ENCODE results near the gene LGALS16. TPM values are rescaled to one million over a fixed set of nuclear protein-coding genes. Genes with fewer than 3 reads are reported as not detected.

Gene LGALS16
- total and polyA plus RNA-seq, 9 donors, result not detected

DNA sequence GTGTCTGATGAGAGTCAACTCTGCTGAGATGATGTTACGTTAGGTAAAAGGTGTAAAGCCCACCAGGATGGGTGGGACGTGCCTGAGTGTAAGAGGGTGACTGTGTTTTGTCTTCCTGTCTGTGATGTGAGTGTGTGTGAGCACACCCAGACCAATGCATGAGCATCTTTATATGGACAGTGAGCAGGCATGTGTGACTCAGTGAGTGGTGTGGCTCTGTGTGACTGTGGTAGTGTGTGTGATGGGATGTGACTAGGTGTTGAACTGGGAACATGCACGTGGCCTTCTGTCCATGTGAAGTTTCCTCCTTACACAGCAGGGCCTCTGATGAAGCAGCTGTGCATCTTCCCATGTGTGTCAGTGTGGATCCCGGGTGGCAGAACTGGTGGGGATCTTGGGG, 17.8 kb upstream of the LGALS16 start:
- 49 to 56% (median 56%) methylated on average over 4 of the region's 4 CpGs for WGBS, 3 donors
- DNase-seq, result no peak
- Histone ChIP-seq H3K4me3 (no peak overlapping the region), H3K4me1 (ENCODE audit: insufficient read depth) (no peaks in the 10 kb centered on the region), H3K27me3 (no peaks in the 10 kb centered on the region), H3K9me3 (no peaks in the 10 kb centered on the region), H3K36me3 (no peaks in the 10 kb centered on the region), H3K27ac (no peak overlapping the region)
- TF ChIP-seq EP300 (IDR thresholded peaks at IDR 0.05) (no peak), POLR2A (IDR thresholded peaks at IDR 0.05) (no peak)
- TF ChIP-seq, protein P1, sequence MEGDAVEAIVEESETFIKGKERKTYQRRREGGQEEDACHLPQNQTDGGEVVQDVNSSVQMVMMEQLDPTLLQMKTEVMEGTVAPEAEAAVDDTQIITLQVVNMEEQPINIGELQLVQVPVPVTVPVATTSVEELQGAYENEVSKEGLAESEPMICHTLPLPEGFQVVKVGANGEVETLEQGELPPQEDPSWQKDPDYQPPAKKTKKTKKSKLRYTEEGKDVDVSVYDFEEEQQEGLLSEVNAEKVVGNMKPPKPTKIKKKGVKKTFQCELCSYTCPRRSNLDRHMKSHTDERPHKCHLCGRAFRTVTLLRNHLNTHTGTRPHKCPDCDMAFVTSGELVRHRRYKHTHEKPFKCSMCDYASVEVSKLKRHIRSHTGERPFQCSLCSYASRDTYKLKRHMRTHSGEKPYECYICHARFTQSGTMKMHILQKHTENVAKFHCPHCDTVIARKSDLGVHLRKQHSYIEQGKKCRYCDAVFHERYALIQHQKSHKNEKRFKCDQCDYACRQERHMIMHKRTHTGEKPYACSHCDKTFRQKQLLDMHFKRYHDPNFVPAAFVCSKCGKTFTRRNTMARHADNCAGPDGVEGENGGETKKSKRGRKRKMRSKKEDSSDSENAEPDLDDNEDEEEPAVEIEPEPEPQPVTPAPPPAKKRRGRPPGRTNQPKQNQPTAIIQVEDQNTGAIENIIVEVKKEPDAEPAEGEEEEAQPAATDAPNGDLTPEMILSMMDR (IDR thresholded peaks at IDR 0.05), result no peak
- intact Hi-C loops (cut with DNase I), result no loop called here

DNA sequence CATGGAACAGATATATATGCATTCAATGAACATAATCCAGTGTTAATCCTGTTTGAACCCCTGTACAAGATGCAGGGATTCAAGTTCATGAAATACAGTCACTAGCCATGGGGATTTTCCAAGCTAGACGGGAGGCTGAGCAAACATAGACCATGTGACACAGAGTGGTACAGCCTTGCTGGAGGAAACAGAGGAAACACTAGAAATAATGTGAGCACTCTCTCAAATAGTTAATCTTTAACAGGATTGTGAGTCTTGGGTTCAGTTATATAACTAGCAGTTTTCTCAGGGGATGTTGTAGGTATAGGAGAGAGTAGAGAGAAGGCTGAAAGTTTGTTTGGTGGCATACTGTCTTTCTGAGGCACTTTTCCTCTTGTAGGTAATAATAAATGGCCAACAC, 13.9 kb upstream of the LGALS16 start:
- no peaks in the 10 kb centered on the region for H3K9me3 ChIP-seq
- DNase-seq, result no peak
- 12 to 34% (median 32%) methylated on average over 1 of the region's 1 CpG for WGBS, 3 donors
- H3K4me1 ChIP-seq (ENCODE audit: insufficient read depth), result no peaks in the 10 kb centered on the region
- H3K27me3 ChIP-seq, result no peaks in the 10 kb centered on the region
- H3K4me3 ChIP-seq, result no peak overlapping the region
- intact Hi-C loops (cut with DNase I), result no loop called here
- TF ChIP-seq, protein P1 (IDR thresholded peaks at IDR 0.05), result no peak
- TF ChIP-seq POLR2A (IDR thresholded peaks at IDR 0.05), result no peak
- TF ChIP-seq EP300 (IDR thresholded peaks at IDR 0.05), result no peak
- no peak overlapping the region for H3K27ac ChIP-seq
- H3K36me3 ChIP-seq, result no peaks in the 10 kb centered on the region

DNA sequence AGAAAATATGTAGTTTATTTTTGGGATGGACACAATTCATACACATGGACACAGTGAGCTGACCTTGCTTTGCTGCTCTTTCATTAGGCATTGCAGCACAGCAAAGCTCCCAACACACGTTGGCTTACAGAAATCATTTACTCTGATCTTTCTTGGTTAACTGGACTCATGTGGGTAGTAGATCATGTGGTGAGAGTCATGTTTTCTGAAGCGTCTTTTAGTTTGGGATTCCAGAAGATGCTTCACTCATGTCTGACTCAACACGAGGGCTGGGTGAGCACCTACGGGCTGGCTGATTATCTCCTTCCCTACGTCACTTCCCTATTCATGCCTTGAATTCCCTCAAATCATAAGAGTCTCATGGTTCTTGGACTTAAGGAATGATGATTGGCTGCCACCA, 12.1 kb upstream of the LGALS16 start:
- Histone ChIP-seq H3K27ac (no peak overlapping the region), H3K36me3 (no peaks in the 10 kb centered on the region), H3K9me3 (no peaks in the 10 kb centered on the region), H3K4me1 (ENCODE audit: insufficient read depth) (no peaks in the 10 kb centered on the region), H3K27me3 (no peaks in the 10 kb centered on the region), H3K4me3 (no peak overlapping the region)
- 57 to 63% (median 61%) methylated on average over 5 of the region's 5 CpGs for WGBS, 3 donors
- TF ChIP-seq EP300 (IDR thresholded peaks at IDR 0.05), result no peak
- TF ChIP-seq, protein P1 (IDR thresholded peaks at IDR 0.05), result no peak
- no peak for TF ChIP-seq POLR2A (IDR thresholded peaks at IDR 0.05)
- intact Hi-C loops (cut with DNase I), result no loop called here
- no peak for DNase-seq

DNA sequence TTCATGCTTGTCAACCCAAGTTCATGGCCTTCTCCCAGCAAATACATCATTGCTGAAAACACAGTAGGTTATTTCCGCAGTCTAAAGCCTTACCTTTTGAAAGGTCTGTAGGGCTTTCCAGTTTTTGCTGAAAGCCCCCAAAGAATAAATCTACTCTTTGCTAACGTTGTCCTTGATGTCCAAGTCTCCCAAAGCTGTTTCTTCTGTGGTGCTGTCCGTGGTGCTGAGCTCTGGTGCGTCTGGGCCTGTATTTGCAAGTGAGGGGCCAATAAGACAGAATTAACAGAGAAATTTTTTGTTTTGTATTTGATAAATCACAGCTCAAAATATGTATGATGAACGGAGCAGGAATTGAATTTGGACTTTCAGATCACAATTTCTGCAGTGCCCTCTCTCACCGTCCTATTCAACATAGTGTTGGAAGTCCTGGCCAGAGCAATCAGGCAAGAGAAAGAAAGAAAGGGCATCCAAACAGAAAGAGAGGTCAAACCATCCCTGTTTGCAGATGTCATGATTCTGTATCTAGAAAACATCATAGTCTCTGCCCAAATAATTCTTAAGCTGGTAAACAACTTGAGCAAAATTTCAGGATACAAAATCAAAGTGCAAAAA, 9.8 kb upstream of the LGALS16 start:
- TF ChIP-seq POLR2A (IDR thresholded peaks at IDR 0.05), result no peak
- no peak for TF ChIP-seq EP300 (IDR thresholded peaks at IDR 0.05)
- TF ChIP-seq, protein P1 (IDR thresholded peaks at IDR 0.05), result no peak
- H3K36me3 ChIP-seq, result no peaks in the 10 kb centered on the region
- H3K27ac ChIP-seq, result no peak overlapping the region
- H3K4me1 ChIP-seq (ENCODE audit: insufficient read depth), result no peaks in the 10 kb centered on the region
- no peak overlapping the region for H3K4me3 ChIP-seq
- intact Hi-C loops (cut with DNase I), result no loop called here
- no peaks in the 10 kb centered on the region for H3K9me3 ChIP-seq
- H3K27me3 ChIP-seq, result no peaks in the 10 kb centered on the region
- 18 to 25% (median 22%) methylated on average over 6 of the region's 6 CpGs for WGBS, 3 donors
- no peak for DNase-seq

All from ovary (tissue), 9 donors.